Astrocyte (in vitro differentiated cells and primary cell): ENCODE results near the gene QSOX2.

Source experiments
- CTCF ChIP-seq: IDR thresholded peaks from 2 replicates; pipeline ENCODE4 v1.5.1; 2011; ENCODE audit warnings: low read depth, mild to moderate bottlenecking, inconsistent platforms, low read length, moderate library complexity; ENCODE audit not compliant: insufficient read depth
- EZH2 ChIP-seq: IDR thresholded peaks from 2 replicates; pipeline ENCODE4 v1.6.1; 2012; ENCODE audit warnings: mild to moderate bottlenecking, low read length, inconsistent platforms; ENCODE audit not compliant: insufficient read depth

GRCh38 chr9:136203408-136204144, 42.0 kb downstream of the QSOX2 start:
- TF ChIP-seq CTCF (no peak), EZH2 (peak; percentile 77)
